Endothelial cell (in vitro differentiated cells): ENCODE data around the gene CERS4. TPM values are rescaled to one million over a fixed set of nuclear protein-coding genes. Genes with fewer than 3 reads are reported as not detected.

Source experiments
- DNase-seq: peaks from one replicate; pipeline ENCODE4 v3.0.0; 2021; ENCODE audit warnings: low spot score
- H3K27ac Mint-ChIP-seq: one replicate; pipeline ENCODE4 v1.8.0; 2021; ENCODE audit warnings: mixed read lengths, inconsistent platforms; ENCODE audit not compliant: unreplicated experiment
- H3K27me3 Mint-ChIP-seq: one replicate; pipeline ENCODE4 v1.8.0; 2021; ENCODE audit warnings: mild to moderate bottlenecking, moderate library complexity, mixed read lengths, inconsistent platforms; ENCODE audit not compliant: unreplicated experiment
- H3K36me3 Mint-ChIP-seq: one replicate; pipeline ENCODE4 v1.8.0; 2021; ENCODE audit warnings: mild to moderate bottlenecking, low read depth, mixed read lengths, inconsistent platforms; ENCODE audit not compliant: unreplicated experiment
- H3K4me1 Mint-ChIP-seq: one replicate; pipeline ENCODE4 v1.8.0; 2021; ENCODE audit warnings: mild to moderate bottlenecking, mixed read lengths, inconsistent platforms; ENCODE audit not compliant: unreplicated experiment
- H3K4me3 Mint-ChIP-seq: one replicate; pipeline ENCODE4 v1.8.0; 2021; ENCODE audit warnings: mild to moderate bottlenecking, mixed read lengths, inconsistent platforms; ENCODE audit not compliant: unreplicated experiment
- H3K9me3 Mint-ChIP-seq: one replicate; pipeline ENCODE4 v1.8.0; 2021; ENCODE audit warnings: mixed read lengths, inconsistent platforms; ENCODE audit not compliant: unreplicated experiment
- CTCF ChIP-seq: fragments of 200-600 bp; sonication (generic); IDR thresholded peaks from one replicate; pipeline ENCODE4 v1.5.0; 2021; ENCODE audit warnings: antibody characterized with exemption; ENCODE audit not compliant: unreplicated experiment
- total RNA-seq: library from RNA; stranded (reverse); fragmentation: NEBNext Ultra II Directional; extraction: Animal tissue kit (Norgen Biotek cat#: 25700); gene quantifications from one replicate; pipeline ENCODE4 v1.2.1, GENCODE V29; 2021; ENCODE audit not compliant: unreplicated experiment

CERS4 gene
- total RNA-seq, 1 donor from 2014 or later = 34.2 TPM

GRCh38 chr19:8174706-8175105 is 34.5 kb upstream of the CERS4 start:
- no peak for DNase-seq
- no peaks in the 10 kb centered on the region for H3K27me3 Mint-ChIP-seq
- no peak overlapping the region for H3K27ac Mint-ChIP-seq
- no peaks in the 10 kb centered on the region for H3K36me3 Mint-ChIP-seq
- no peak overlapping the region for H3K4me3 Mint-ChIP-seq
- no peaks in the 10 kb centered on the region for H3K9me3 Mint-ChIP-seq
- no peaks in the 10 kb centered on the region for H3K4me1 Mint-ChIP-seq
- TF ChIP-seq CTCF = no peak

GRCh38 chr19:8180018-8180417 is 29.2 kb upstream of the CERS4 start:
- Mint-ChIP-seq H3K9me3 (no peaks in the 10 kb centered on the region), H3K4me3 (no peak overlapping the region)
- no peak for DNase-seq

GRCh38 chr19:8184274-8184673 is 24.9 kb upstream of the CERS4 start:
- Mint-ChIP-seq H3K27me3 (no peaks in the 10 kb centered on the region), H3K9me3 (no peaks in the 10 kb centered on the region), H3K4me3 (no peak overlapping the region), H3K4me1 (no peaks in the 10 kb centered on the region), H3K27ac (no peak overlapping the region), H3K36me3 (peaks cover 4% of the 10 kb centered on the region)
- no peak for DNase-seq
- TF ChIP-seq CTCF = no peak

More at GRCh38 chr19:8180018-8180417, 29.2 kb upstream of the CERS4 start:
- no peaks in the 10 kb centered on the region for H3K36me3 Mint-ChIP-seq
- H3K27ac Mint-ChIP-seq = no peak overlapping the region
- no peak for TF ChIP-seq CTCF
- no peaks in the 10 kb centered on the region for H3K4me1 Mint-ChIP-seq
- H3K27me3 Mint-ChIP-seq = no peaks in the 10 kb centered on the region

GRCh38 chr19:8185343-8186068 is 23.7 kb upstream of the CERS4 start:
- H3K36me3 Mint-ChIP-seq = peaks cover 4% of the 10 kb centered on the region
- no peak for TF ChIP-seq CTCF
- no peak for DNase-seq

GRCh38 chr19:8192221-8192820 is 16.8 kb upstream of the CERS4 start:
- peak overlapping the region; percentile 57 for H3K27ac Mint-ChIP-seq
- peaks cover 32% of the 10 kb centered on the region for H3K4me1 Mint-ChIP-seq
- H3K4me3 Mint-ChIP-seq = no peak overlapping the region
- no peak for DNase-seq
- H3K36me3 Mint-ChIP-seq = no peaks in the 10 kb centered on the region
- H3K27me3 Mint-ChIP-seq = peaks cover 2% of the 10 kb centered on the region
- H3K9me3 Mint-ChIP-seq = no peaks in the 10 kb centered on the region
- no peak for TF ChIP-seq CTCF

More at GRCh38 chr19:8185343-8186068, 23.7 kb upstream of the CERS4 start:
- Mint-ChIP-seq H3K4me3 (no peak overlapping the region), H3K27me3 (no peaks in the 10 kb centered on the region), H3K4me1 (no peaks in the 10 kb centered on the region), H3K27ac (no peak overlapping the region), H3K9me3 (no peaks in the 10 kb centered on the region)
